ENCODE results near the gene FOXP4.

Gene FOXP4

GRCh38 chr6:41622206-41622988 is 76.2 kb downstream of the FOXP4 start:
- Histone ChIP-seq H3K4me1 (no peaks in the 10 kb centered on the region), H3K4me3 (no peak overlapping the region), H3K9me3 (peaks cover 0 to 6% (median 0%) of the 10 kb centered on the region in 3 donors), H3K27me3 (peaks cover 0 to 13% of the 10 kb centered on the region in 2 donors), H3K27ac (no peak overlapping the region), H3K36me3 (no peaks in the 10 kb centered on the region)
- no peak for TF ChIP-seq CTCF (IDR thresholded peaks at IDR 0.05)
- peak in 1 of 2 donors; percentile 1 for DNase-seq
- intact Hi-C loops (cut with DNase I; ENCODE audit: low total_unique reads): no loop called here

- peaks cover 0 to 21% of the 10 kb centered on the region in 2 donors for H3K27me3 ChIP-seq
- intact Hi-C loops (cut with DNase I; ENCODE audit: low total_unique reads): no loop called here
- DNase-seq: no peak
- H3K4me3 ChIP-seq: no peak overlapping the region
- H3K27ac ChIP-seq: no peak overlapping the region
- H3K36me3 ChIP-seq: no peaks in the 10 kb centered on the region
- peaks cover 0 to 6% (median 0%) of the 10 kb centered on the region in 3 donors for H3K9me3 ChIP-seq
- no peak for TF ChIP-seq CTCF (IDR thresholded peaks at IDR 0.05)
- no peaks in the 10 kb centered on the region for H3K4me1 ChIP-seq
Measured at GRCh38 chr6:41623330-41623729, 77.1 kb downstream of the FOXP4 start.

- intact Hi-C loops (cut with DNase I; ENCODE audit: low total_unique reads): no loop called here
- Histone ChIP-seq H3K4me3 (no peak overlapping the region), H3K36me3 (no peaks in the 10 kb centered on the region), H3K27me3 (peaks cover 0 to 27% of the 10 kb centered on the region in 2 donors), H3K27ac (no peak overlapping the region), H3K4me1 (no peaks in the 10 kb centered on the region), H3K9me3 (peaks cover 0 to 6% (median 0%) of the 10 kb centered on the region in 3 donors)
- TF ChIP-seq CTCF (IDR thresholded peaks at IDR 0.05): no peak
- peak in 1 of 2 donors; percentile 4 for DNase-seq
Measured at GRCh38 chr6:41624621-41625380, 78.6 kb downstream of the FOXP4 start.

GRCh38 chr6:41625442-41625841 is 79.3 kb downstream of the FOXP4 start:
- no peaks in the 10 kb centered on the region for H3K4me1 ChIP-seq

GRCh38 chr6:41626022-41626421 is 79.8 kb downstream of the FOXP4 start:
- no peak overlapping the region for H3K4me3 ChIP-seq
- no peaks in the 10 kb centered on the region for H3K36me3 ChIP-seq
- H3K27ac ChIP-seq: no peak overlapping the region
- H3K27me3 ChIP-seq: peaks cover 0 to 30% of the 10 kb centered on the region in 2 donors
- intact Hi-C loops (cut with DNase I; ENCODE audit: low total_unique reads): no loop called here
- TF ChIP-seq CTCF (IDR thresholded peaks at IDR 0.05): no peak
- DNase-seq: no peak
- peaks cover 0 to 6% (median 0%) of the 10 kb centered on the region in 3 donors for H3K9me3 ChIP-seq
- no peaks in the 10 kb centered on the region for H3K4me1 ChIP-seq

More at GRCh38 chr6:41625442-41625841, 79.3 kb downstream of the FOXP4 start:
- intact Hi-C loops (cut with DNase I; ENCODE audit: low total_unique reads): no loop called here
- TF ChIP-seq CTCF (IDR thresholded peaks at IDR 0.05): no peak
- Histone ChIP-seq H3K9me3 (peaks cover 0 to 6% (median 0%) of the 10 kb centered on the region in 3 donors), H3K27ac (no peak overlapping the region), H3K27me3 (peaks cover 0 to 29% of the 10 kb centered on the region in 2 donors), H3K36me3 (no peaks in the 10 kb centered on the region), H3K4me3 (no peak overlapping the region)
- peak; percentile 37 to 43 for DNase-seq
